ENCODE results near the gene GASK1A. TPM values are rescaled to one million over a fixed set of nuclear protein-coding genes. Genes with fewer than 3 reads are reported as not detected.

GASK1A gene
- total RNA-seq, 3 donors from 2014 or later: 1.2 to 10.0 (median 3.6) TPM

- intact Hi-C loops (cut with DNase I, micrococcal nuclease): no loop called here
- no peak for DNase-seq
- ATAC-seq: no peak
- Histone ChIP-seq H3K4me3 (no peak overlapping the region), H3K4me1 (ENCODE audit: low read depth) (no peaks in the 10 kb centered on the region), H3K9me3 (no peaks in the 10 kb centered on the region), H3K36me3 (ENCODE audit: low read depth) (no peaks in the 10 kb centered on the region)
- TF ChIP-seq CTCF (IDR thresholded peaks at IDR 0.05): no peak
Measured at GRCh38 chr3:42994595-42994994, 15.5 kb downstream of the GASK1A start.

- ATAC-seq (no peak), DNase-seq (no peak)
- TF ChIP-seq CTCF (IDR thresholded peaks at IDR 0.05): no peak
- H3K9me3 ChIP-seq: no peaks in the 10 kb centered on the region
- no peaks in the 10 kb centered on the region for H3K4me1 ChIP-seq (ENCODE audit: low read depth)
- no peak overlapping the region for H3K4me3 ChIP-seq
- intact Hi-C loops (cut with DNase I, micrococcal nuclease): no loop called here
- H3K36me3 ChIP-seq (ENCODE audit: low read depth): no peaks in the 10 kb centered on the region
Measured at GRCh38 chr3:42996021-42996420, 16.9 kb downstream of the GASK1A start.

- no peaks in the 10 kb centered on the region for H3K9me3 ChIP-seq
- no peaks in the 10 kb centered on the region for H3K4me1 ChIP-seq (ENCODE audit: low read depth)
- DNase-seq (no peak), ATAC-seq (no peak)
- no peaks in the 10 kb centered on the region for H3K36me3 ChIP-seq (ENCODE audit: low read depth)
- TF ChIP-seq CTCF (IDR thresholded peaks at IDR 0.05): no peak
- intact Hi-C loops (cut with DNase I, micrococcal nuclease): no loop called here
- no peak overlapping the region for H3K4me3 ChIP-seq
Measured at GRCh38 chr3:42996633-42997075, 17.5 kb downstream of the GASK1A start.

GRCh38 chr3:42999212-42999611, 20.1 kb downstream of the GASK1A start:
- intact Hi-C loops (cut with DNase I, micrococcal nuclease): no loop called here
- DNase-seq (no peak), ATAC-seq (no peak)
- Histone ChIP-seq H3K36me3 (ENCODE audit: low read depth) (no peaks in the 10 kb centered on the region), H3K4me3 (no peak overlapping the region), H3K9me3 (no peaks in the 10 kb centered on the region), H3K4me1 (ENCODE audit: low read depth) (no peaks in the 10 kb centered on the region)
- no peak for TF ChIP-seq CTCF (IDR thresholded peaks at IDR 0.05)

GRCh38 chr3:42999632-43000031, 20.5 kb downstream of the GASK1A start:
- Histone ChIP-seq H3K36me3 (ENCODE audit: low read depth) (no peaks in the 10 kb centered on the region), H3K4me1 (ENCODE audit: low read depth) (no peaks in the 10 kb centered on the region), H3K4me3 (no peak overlapping the region), H3K9me3 (no peaks in the 10 kb centered on the region)
- no peak for DNase-seq
- intact Hi-C loops (cut with DNase I, micrococcal nuclease): no loop called here
- no peak for ATAC-seq
- TF ChIP-seq CTCF (IDR thresholded peaks at IDR 0.05): no peak

GRCh38 chr3:43000387-43000786, 21.3 kb downstream of the GASK1A start:
- no peaks in the 10 kb centered on the region for H3K4me1 ChIP-seq (ENCODE audit: low read depth)
- no peaks in the 10 kb centered on the region for H3K9me3 ChIP-seq
- no peak for DNase-seq
- H3K36me3 ChIP-seq (ENCODE audit: low read depth): no peaks in the 10 kb centered on the region
- no peak overlapping the region for H3K4me3 ChIP-seq
- intact Hi-C loops (cut with DNase I, micrococcal nuclease): no loop called here
- ATAC-seq: no peak
- TF ChIP-seq CTCF (IDR thresholded peaks at IDR 0.05): no peak
